CD4-positive, alpha-beta T cell treated with Interleukin-15 for 4 hours (primary cell): Measurements from ENCODE around the gene ANKRD28.
"Not testable (repeated sequence)": the region's sequence is repeated elsewhere in the genome, so short reads cannot be mapped to it uniquely, and the experiment has no call there.

Experiments used
- DNase-seq: peaks from one replicate; pipeline ENCODE4 v3.0.0-alpha.2; 2020; ENCODE audit warnings: low spot score

The ANKRD28 gene

GRCh38 chr3:15797642-15798303 lies at the start of gene ANKRD28:
ANKRD28 (minus strand) TSS chr3:15797979; CDS start chr3:15796521, 1,458 bp downstream.
- peak; percentile 80 for DNase-seq

- DNase-seq: no peak
Measured at GRCh38 chr3:15847239-15847638, 49.5 kb upstream of the ANKRD28 start.

- DNase-seq: no peak
Measured at GRCh38 chr3:15846606-15847005, 48.8 kb upstream of the ANKRD28 start.

- DNase-seq: no peak
Measured at GRCh38 chr3:15845475-15845874, 47.7 kb upstream of the ANKRD28 start.

GRCh38 chr3:15844889-15845288 lies 47.1 kb upstream of the ANKRD28 start:
- no peak for DNase-seq

- DNase-seq: not testable (repeated sequence)
Measured at GRCh38 chr3:15841091-15841973, 43.6 kb upstream of the ANKRD28 start.

GRCh38 chr3:15839568-15839967 lies 41.8 kb upstream of the ANKRD28 start:
- no peak for DNase-seq

- DNase-seq: no peak
Measured at GRCh38 chr3:15831927-15832326, 34.1 kb upstream of the ANKRD28 start.

- DNase-seq: no peak
Measured at GRCh38 chr3:15825016-15825415, 27.2 kb upstream of the ANKRD28 start.

- DNase-seq: no peak
Measured at GRCh38 chr3:15823092-15823491, 25.3 kb upstream of the ANKRD28 start.

GRCh38 chr3:15822281-15822680 lies 24.5 kb upstream of the ANKRD28 start:
- DNase-seq: no peak

GRCh38 chr3:15820911-15821310 lies 23.1 kb upstream of the ANKRD28 start:
- no peak for DNase-seq

GRCh38 chr3:15819576-15819975 lies 21.8 kb upstream of the ANKRD28 start:
- no peak for DNase-seq

GRCh38 chr3:15819043-15819442 lies 21.3 kb upstream of the ANKRD28 start:
- no peak for DNase-seq

- peak; percentile 34 for DNase-seq
Measured at GRCh38 chr3:15815696-15816095, 17.9 kb upstream of the ANKRD28 start.

GRCh38 chr3:15813079-15813478 lies 15.3 kb upstream of the ANKRD28 start:
- DNase-seq: not testable (repeated sequence)

- peak; percentile 51 for DNase-seq
Measured at GRCh38 chr3:15812183-15812582, 14.4 kb upstream of the ANKRD28 start.

GRCh38 chr3:15810702-15811101 lies 12.9 kb upstream of the ANKRD28 start:
- no peak for DNase-seq

GRCh38 chr3:15809313-15809712 lies 11.5 kb upstream of the ANKRD28 start:
- no peak for DNase-seq

GRCh38 chr3:15808679-15809310 lies 11.0 kb upstream of the ANKRD28 start:
- DNase-seq: no peak

- DNase-seq: peak; percentile 60
Measured at GRCh38 chr3:15805756-15806266, 8.0 kb upstream of the ANKRD28 start.

GRCh38 chr3:15804553-15805095 lies 6.8 kb upstream of the ANKRD28 start:
- no peak for DNase-seq
